HG02973 (cell line): Measurements from ENCODE around the gene DEFB113.
A peak's percentile ranks its signal among the peaks of the same experiment; 100 is the strongest.
"Not testable (repeated sequence)": the region's sequence is repeated elsewhere in the genome, so short reads cannot be mapped to it uniquely, and the experiment has no call there.

Experiments
- ATAC-seq: cut with Tn5 transposase; IDR thresholded peaks from one replicate; pipeline ENCODE4 v1.9.1; 2021; ENCODE audit warnings: moderate library complexity; ENCODE audit not compliant: unreplicated experiment

The DEFB113 gene

GRCh38 chr6:49969605-49970004, at the start of gene DEFB113:
Gene DEFB113, minus strand, starts transcription at chr6:49969625. Its CDS starts 0 bp downstream, at chr6:49969625.
- ATAC-seq: no peak

DNA sequence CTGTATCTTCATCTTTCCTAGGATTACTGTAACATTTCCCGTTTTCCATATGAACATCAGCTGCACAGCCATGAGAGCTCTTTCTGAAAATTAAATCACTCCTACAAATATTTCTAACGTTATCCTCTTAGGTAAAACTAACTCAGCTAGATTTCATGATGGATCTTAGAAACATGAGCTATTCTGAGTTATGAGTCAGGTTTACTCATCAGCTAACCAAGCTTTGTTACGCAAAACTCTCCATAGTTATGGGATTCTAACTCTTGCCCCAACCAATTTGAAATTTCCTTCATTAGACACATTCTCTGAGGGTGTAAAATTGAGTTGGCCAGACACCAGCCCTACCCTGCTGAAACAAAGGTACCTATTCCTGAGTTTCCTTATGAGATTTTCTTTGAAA, 38.4 kb upstream of the DEFB113 start:
- ATAC-seq: no peak

- ATAC-seq: no peak
Observed at GRCh38 chr6:50003139-50003538, 33.7 kb upstream of the DEFB113 start.

DNA sequence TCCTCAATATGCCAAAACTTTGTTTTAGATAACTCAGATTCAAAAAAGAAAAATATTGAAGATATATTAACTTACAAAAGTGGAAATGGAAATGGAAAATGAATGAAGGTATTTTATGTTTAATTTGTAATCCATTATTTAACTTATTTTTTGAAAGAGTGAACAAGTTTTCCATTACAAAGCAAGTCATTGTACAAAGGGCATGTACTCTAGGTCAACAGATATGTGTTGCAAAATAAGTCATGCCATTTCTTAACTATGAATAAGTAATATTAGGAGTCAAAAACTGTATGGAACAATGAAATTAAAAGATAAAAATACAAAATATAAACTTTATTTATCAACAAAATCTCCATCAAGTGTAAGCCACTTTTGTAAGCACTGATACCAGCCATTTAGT, 25.9 kb upstream of the DEFB113 start:
- ATAC-seq: no peak

DNA sequence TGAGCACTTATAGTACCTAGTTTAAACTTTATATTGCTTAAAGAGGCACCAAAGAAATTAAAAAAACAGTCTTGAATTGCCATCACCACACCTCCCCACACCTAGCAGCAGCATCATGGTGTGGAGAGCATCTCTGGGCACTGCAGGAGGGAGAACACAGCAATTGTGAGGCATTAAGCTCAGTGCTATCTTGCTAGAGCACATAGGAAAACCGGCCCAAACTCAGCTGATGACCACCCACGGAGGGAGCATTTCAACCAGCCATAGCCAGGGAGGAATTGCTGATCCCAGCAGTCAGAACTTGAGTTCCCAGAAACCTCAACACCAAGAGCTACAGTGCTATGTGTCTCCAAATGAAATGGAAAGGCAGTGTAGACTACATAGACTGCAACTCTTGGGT, 19.5 kb upstream of the DEFB113 start:
- ATAC-seq: no peak

DNA sequence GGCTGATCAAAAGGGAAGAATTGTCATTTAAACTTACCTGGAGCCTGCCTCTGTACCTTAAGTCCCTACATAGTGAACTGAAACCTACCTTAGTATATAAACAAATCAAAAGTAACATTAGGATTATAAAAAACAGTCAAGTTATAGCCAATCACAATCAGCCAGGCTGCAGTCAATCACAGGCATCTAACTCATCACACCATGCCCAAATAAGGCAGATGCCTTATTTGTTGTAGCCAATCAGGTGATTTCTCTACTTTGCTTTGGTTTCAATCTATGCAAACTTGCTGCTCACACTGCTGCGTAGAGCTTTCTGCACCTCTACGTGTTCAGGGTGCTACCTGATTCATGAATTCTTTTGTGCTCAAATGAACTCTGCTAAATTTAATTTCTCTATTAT, 18.3 kb upstream of the DEFB113 start:
- ATAC-seq: no peak

DNA sequence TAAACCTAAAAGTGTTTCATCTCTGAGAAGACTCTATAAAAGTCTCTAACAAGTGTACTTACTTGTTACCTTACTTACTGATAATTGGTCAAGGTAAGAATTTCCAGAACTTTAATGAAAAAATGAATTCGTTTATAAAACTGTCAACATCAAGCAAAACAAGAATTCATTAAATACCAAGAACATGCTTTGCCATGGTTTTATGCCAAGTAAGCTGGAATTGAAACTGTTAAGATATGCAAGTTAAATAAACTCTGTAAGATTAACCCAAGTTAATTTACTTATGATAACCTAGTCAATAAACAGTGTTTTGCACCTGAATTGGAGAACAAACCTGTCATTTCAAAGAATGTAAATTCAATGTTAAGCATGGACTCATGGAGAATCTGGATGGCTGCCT, 17.1 kb upstream of the DEFB113 start:
- ATAC-seq: no peak

DNA sequence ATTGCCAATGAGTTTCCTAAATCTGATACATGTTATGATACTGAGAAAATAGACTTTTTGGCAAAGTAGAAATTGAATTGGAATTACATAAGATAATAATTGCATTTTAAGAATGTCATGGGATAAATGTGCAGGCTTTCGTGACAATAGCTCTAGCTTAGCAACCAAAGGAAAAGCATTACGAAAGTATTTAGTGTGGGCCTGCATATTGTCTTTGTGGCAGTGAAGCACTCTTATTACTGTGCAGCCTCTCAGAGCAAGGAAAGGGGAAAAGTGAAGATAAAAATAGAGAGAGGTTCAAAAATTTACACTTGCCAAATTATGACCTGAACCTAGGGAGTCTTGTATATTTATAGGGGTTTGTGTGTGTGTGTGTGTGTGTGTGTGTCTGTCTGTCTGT, 12.6 kb upstream of the DEFB113 start:
- no peak for ATAC-seq

DNA sequence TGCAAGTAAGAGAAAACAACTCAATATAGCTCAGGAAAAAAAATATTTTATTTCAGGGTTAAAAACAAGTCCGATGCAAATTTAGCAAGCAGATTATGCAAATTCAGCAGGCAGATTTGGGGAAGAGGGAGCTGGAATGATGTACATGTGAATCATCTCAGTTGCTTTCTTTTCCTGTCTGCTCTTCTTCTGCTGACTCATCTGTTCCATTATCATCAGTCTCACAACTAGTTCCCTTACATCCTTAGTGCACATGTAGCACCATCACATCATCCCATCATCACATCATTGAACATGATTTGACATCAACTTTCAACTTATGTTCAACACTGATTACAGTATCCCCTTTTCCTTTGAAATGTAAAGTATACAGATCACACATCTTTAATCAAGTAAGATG, 11.5 kb upstream of the DEFB113 start:
- ATAC-seq: peak; percentile 68

- no peak for ATAC-seq
Observed at GRCh38 chr6:49979584-49979983, 10.2 kb upstream of the DEFB113 start.

- ATAC-seq: peak; percentile 43
Observed at GRCh38 chr6:49978332-49979226, 9.2 kb upstream of the DEFB113 start.

DNA sequence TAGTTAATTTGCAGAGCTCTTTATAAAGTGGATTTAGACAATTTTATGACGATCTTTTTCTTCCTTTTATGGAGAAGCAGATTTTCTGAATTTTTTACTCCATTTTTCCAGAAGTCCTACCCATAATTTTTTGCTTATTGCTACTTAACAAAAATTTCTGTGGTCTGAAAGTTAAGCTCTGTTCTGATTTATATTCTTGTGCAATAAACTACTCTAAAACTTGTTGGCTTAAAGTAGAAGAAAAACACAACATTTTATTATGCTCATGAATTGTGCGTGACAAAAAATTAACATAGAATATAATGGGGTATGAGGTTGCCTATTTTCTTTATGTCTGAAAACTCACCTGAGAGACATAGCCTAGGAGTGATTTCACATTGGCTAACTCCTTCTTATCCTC, 2.6 kb downstream of the DEFB113 start:
- no peak for ATAC-seq

DNA sequence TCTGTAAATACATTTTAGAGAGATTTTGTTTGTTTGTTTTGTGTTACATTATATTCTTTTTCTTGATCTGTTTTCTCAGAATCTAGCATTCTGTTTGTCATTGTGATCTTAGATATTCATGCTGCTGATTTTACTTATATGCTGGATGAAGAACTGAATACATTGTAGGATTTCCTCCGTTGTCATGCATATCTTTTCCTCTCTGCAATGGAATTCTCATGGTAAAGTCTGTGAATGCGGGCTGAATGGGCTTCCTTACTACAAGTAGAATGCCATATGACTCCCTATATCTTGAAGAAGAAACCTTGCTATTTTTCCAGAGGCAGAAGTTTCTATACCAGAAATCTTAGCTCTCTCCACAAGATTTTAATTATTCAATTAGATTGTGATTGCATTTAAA, 3.1 kb downstream of the DEFB113 start:
- ATAC-seq: no peak

- ATAC-seq: no peak
Observed at GRCh38 chr6:49964064-49964463, 5.4 kb downstream of the DEFB113 start, which contains the start of gene DEFB114. Gene DEFB114, minus strand, starts transcription at chr6:49964164. Its CDS starts 59 bp downstream, at chr6:49964105.

DNA sequence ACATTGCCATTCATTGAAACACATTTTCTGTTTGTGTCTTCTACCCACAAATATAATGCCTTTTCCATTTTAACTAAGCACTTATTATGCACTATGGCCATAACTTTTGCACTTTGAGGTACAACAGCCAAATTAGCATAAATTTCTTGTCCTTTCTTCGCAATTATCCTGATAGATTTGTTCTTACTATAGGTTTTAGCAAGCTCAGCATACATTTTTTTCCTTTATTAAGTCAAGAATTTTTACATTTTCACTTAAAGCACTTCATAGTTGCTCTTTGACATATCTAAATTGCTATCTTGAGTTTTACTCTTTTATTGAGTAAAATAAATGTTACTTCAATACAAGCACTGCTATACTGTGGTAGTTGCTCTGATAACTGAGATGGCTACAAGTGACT, 11.2 kb downstream of the DEFB113 start:
- ATAC-seq: no peak

- ATAC-seq: no peak
Observed at GRCh38 chr6:49955847-49956246, 13.6 kb downstream of the DEFB113 start.

GRCh38 chr6:49951926-49952325, 17.5 kb downstream of the DEFB113 start:
- no peak for ATAC-seq

GRCh38 chr6:49950415-49950751, 19.0 kb downstream of the DEFB113 start:
- ATAC-seq: no peak

- no peak for ATAC-seq
Observed at GRCh38 chr6:49949062-49949461, 20.4 kb downstream of the DEFB113 start.

DNA sequence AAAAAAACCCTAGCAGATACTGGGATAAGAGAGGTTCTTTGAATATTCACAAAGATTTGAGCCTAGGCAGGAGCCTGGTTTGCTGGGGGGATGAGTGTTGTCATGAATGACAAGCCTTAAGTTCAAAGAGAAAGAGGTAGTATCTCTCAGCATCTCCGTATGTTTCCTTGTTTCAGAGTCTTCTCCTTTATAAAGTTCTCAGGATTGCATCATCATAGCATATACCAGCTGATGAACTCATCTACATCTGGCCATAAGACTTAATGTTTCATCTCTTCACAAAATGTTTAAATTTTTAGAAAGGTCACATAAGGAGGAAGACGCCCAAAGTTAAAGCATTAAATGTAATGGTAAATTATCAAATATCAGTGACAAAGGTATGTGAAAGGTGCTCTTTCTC, 22.6 kb downstream of the DEFB113 start:
- no peak for ATAC-seq

GRCh38 chr6:49944068-49944467, 25.4 kb downstream of the DEFB113 start:
- ATAC-seq: not testable (repeated sequence)

DNA sequence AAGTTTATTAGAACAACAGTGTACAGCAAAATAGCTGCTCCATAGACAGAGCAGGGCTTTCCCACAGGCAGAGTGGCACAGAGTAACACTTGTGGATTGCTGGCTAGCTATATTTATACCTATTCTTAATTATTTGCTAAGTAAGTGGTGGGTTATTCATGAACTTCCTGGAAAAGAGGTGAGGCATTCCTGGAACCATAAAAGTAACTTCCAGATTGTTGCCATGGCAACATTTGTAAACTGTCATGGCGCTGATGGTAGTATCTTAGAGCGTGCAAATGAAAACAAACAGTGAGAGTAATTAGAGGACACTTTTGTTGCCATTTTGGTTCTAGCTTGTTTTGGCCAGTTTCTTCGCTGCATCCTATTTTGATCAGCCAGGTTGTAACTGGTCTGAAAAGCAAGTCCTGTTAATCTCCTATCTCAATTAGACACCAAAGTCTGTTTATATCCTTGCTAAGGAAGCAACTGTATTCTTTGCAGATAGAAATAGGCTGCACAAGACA, 29.4 kb downstream of the DEFB113 start:
- no peak for ATAC-seq

DNA sequence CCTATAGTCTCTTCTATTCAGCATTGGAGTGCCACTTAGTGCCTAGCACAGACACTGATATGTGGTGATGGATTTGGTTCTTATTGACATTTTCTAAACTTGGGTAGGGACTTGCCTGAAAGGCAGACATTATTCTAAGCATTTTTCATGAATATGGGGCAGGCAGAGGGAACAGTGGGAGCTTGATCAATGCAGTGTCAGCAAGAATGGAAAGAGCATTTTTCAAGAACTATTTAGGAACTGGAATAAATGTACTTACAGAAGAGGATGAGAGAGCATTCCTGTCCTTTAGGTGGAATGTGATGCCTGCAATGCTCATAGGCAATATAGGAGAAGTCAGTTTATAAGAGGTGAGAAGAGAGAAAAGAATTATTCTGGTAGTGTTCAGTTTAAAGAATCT, 31.6 kb downstream of the DEFB113 start:
- no peak for ATAC-seq
